RWPE1 (cell line): ENCODE results near the gene GALNT9.

Source experiments
- CTCF ChIA-PET: fragments of 350-600 bp; sonication (Branson Sonifier 250); formaldehyde crosslinking; extraction: SDS; loops from one replicate; lab custom pipeline; 2021; lab: Yijun Ruan, JAX
- POLR2A ChIA-PET: fragments of 400-600 bp; formaldehyde crosslinking; extraction: SDS; loops from one replicate; lab custom pipeline; 2020; ENCODE audit warnings: antibody characterized with exemption; ENCODE audit not compliant: low non-redundant PET; lab: Yijun Ruan, JAX
- DNase-seq: peaks from one replicate; pipeline ENCODE4 v3.0.0; 2012; ENCODE audit warnings: low spot score
- H3K27ac ChIP-seq: fragments of 450-650 bp; 2 replicates; pipeline ENCODE4 v1.5.1; 2017
- CTCF ChIP-seq: fragments of 450-650 bp; conservative IDR thresholded peaks from 2 replicates; pipeline ENCODE4 v1.5.1; 2017; ENCODE audit warnings: low read depth, mild to moderate bottlenecking

GALNT9 gene

GRCh38 chr12:132251310-132251709, 78.1 kb downstream of the GALNT9 start:
- POLR2A ChIA-PET: no interaction called here
- CTCF ChIA-PET: no interaction called here
- no peak for TF ChIP-seq CTCF
- H3K27ac ChIP-seq: no peak overlapping the region
- DNase-seq: no peak

- no peak for TF ChIP-seq CTCF
- no peak overlapping the region for H3K27ac ChIP-seq
- no peak for DNase-seq
- CTCF ChIA-PET: no interaction called here
- POLR2A ChIA-PET: no interaction called here
These were observed 78.7 kb downstream of the GALNT9 start for GRCh38 chr12:132250707-132251106.

- H3K27ac ChIP-seq: no peak overlapping the region
- ChIA-PET CTCF (no interaction called here), POLR2A (no interaction called here)
- no peak for TF ChIP-seq CTCF
- DNase-seq: no peak
These were observed 79.5 kb downstream of the GALNT9 start for GRCh38 chr12:132249689-132250478.

- ChIA-PET CTCF (interaction anchor here (0.8 kb wide), 1 partner anchor 8 kb away, joined by 3 read pairs; no protein-coding TSS in a partner anchor), POLR2A (no interaction called here)
- no peak overlapping the region for H3K27ac ChIP-seq
- no peak for DNase-seq
- no peak for TF ChIP-seq CTCF
These were observed 80.8 kb downstream of the GALNT9 start for GRCh38 chr12:132248453-132249167.

GRCh38 chr12:132247718-132248452, 81.5 kb downstream of the GALNT9 start:
- DNase-seq: no peak
- no peak for TF ChIP-seq CTCF
- POLR2A ChIA-PET: no interaction called here
- CTCF ChIA-PET: interaction anchor here (0.8 kb wide), 1 partner anchor 9 kb away, joined by 3 read pairs; no protein-coding TSS in a partner anchor
- no peak overlapping the region for H3K27ac ChIP-seq
